HT-29 (cell line): Measurements from ENCODE around the gene KCNJ12. TPM values are rescaled to one million over a fixed set of nuclear protein-coding genes. Genes with fewer than 3 reads are reported as not detected.
"Not testable (repeated sequence)": the region's sequence is repeated elsewhere in the genome, so short reads cannot be mapped to it uniquely, and the experiment has no call there.

Experiments
- DNase-seq: peaks from one replicate; pipeline ENCODE4 v3.0.0-alpha.2; 2015; ENCODE audit warnings: low spot score
- total RNA-seq: library from RNA; depleted of rRNA; stranded (reverse); fragments of >200 nt; shearing (Covaris generic); gene quantifications from 2 replicates; pipeline ENCODE4 v1.2.3, GENCODE V29; 2014

KCNJ12 gene
- total RNA-seq, 1 experiment from 2014 or later: not detected

DNA sequence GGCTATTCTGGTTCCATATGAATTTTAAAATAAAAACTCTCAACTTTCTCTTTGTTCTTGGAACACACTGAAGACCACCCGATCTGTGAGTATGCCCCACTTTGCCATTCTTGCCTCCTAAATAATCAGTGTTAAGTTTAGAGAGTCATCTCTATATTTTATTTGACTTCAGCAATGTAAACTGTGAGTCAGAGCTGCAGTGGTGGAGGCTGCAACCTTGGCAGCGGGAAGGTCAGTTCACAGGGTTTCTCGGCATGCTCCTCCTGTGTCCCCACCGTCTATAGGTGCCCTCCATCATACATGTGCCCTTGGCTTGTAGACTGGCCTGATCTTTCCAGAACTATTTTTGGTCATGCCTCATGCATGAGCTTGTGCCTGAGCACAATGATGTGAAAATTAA, 71.4 kb downstream of the KCNJ12 start:
- DNase-seq: not testable (repeated sequence)

GRCh38 chr17:21449891-21450290, 73.7 kb downstream of the KCNJ12 start:
- not testable (repeated sequence) for DNase-seq

DNA sequence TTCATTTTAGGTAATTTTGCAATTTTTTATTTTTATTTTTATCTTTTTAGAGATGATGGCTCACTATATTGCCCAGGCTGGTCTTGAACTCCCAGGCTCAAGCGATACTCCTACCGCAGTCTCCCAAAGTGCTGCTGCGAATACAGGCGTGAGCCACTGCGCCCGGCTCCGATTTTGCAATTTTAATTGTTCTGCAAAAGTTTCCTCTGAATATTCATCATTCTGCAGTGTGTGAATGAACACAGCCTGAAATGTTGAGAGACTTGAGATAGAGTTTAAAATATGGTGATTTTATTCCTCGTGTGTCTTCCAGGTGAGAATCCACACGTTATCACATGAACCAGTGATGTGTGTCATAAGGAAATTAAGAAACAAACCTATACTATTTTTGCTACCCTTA, 75.8 kb downstream of the KCNJ12 start:
- DNase-seq: no peak

- DNase-seq: no peak
Measured at GRCh38 chr17:21452377-21453143, 76.4 kb downstream of the KCNJ12 start.

- DNase-seq: no peak
Measured at GRCh38 chr17:21453144-21453898, 77.2 kb downstream of the KCNJ12 start.

GRCh38 chr17:21454006-21454405, 77.8 kb downstream of the KCNJ12 start:
- DNase-seq: not testable (repeated sequence)

DNA sequence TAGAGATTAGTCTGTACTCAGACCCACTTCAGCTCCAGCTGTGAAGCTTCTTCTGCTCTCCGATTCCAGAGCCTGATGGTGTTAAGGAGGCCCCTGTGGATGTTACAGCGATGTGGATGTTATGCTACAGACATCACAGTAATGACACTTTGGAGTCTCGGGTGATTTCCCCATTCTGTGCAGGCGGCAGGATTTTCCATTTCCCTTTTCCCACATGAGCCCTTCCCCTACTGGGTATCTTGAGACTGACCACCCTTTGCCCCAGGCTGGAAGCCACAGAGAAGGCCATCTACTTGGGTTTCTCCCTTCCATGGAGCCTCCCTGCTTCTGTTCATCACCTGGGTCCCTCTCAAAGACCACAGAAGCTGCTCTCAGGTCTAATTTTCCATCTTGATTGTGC, 78.3 kb downstream of the KCNJ12 start:
- DNase-seq: no peak

DNA sequence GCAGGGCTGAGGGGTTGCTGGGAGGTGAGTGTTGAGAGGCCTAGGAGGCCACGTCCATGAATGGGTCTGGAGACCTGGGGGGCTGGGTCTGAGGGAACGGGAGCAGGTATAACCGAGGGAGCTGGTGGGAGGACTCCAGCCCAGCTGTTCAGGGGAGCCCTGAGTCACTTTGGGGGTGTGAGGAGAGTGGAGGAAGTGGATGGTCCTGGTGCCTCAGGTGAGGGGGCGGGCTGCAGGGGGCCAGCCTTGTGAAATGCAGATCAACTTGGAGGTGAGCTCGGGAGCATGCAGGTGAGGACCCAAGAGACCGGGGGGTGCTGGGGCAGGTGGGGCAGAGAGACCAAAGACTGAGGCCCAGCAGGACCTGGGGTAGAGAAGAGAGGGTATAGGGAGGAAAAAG, 79.6 kb downstream of the KCNJ12 start:
- DNase-seq: no peak

DNA sequence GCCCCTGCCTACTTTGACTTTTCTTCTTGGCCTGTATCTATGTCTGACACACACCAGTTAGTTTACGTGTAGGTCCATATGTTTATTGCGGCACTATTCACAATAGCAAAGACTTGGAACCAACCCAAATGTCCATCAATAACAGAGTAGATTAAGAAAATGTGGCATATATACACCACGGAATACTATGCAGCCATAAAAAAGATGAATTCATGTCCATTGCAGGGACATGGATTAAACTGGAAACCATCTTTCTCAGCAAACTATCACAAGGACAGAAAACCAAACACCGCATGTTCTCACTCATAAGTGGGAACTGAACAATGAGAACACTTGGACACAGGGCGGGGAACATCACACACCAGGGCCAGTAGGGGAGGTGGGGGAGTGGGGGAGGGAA, 80.3 kb downstream of the KCNJ12 start:
- not testable (repeated sequence) for DNase-seq

- peak; percentile 75 for DNase-seq
Measured at GRCh38 chr17:21457051-21458026, 81.2 kb downstream of the KCNJ12 start.

- no peak for DNase-seq
Measured at GRCh38 chr17:21458054-21458453, 81.9 kb downstream of the KCNJ12 start.

DNA sequence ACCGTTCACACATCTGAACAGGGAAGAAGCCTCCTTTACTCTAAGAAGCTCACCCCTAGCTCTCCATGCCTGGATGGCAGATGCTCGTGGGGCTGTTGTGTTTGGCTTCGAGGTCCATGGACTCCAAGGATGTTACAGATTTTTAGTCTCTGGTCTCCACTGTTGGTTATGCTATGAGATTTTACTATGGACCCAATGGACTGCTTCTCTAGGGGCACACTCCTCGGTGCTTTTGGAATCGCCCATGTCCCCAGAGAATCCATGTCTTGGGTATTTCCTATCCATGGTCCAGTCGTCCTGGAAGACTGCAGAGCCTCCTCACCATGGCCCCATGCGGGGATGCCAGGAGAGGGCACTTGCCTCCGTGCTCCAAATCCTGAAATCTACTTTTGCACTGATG, 83.4 kb downstream of the KCNJ12 start:
- no peak for DNase-seq

GRCh38 chr17:21460358-21460757, 84.2 kb downstream of the KCNJ12 start:
- no peak for DNase-seq

- DNase-seq: no peak
Measured at GRCh38 chr17:21462237-21462636, 86.1 kb downstream of the KCNJ12 start.

GRCh38 chr17:21463204-21463661, 87.1 kb downstream of the KCNJ12 start:
- DNase-seq: no peak

DNA sequence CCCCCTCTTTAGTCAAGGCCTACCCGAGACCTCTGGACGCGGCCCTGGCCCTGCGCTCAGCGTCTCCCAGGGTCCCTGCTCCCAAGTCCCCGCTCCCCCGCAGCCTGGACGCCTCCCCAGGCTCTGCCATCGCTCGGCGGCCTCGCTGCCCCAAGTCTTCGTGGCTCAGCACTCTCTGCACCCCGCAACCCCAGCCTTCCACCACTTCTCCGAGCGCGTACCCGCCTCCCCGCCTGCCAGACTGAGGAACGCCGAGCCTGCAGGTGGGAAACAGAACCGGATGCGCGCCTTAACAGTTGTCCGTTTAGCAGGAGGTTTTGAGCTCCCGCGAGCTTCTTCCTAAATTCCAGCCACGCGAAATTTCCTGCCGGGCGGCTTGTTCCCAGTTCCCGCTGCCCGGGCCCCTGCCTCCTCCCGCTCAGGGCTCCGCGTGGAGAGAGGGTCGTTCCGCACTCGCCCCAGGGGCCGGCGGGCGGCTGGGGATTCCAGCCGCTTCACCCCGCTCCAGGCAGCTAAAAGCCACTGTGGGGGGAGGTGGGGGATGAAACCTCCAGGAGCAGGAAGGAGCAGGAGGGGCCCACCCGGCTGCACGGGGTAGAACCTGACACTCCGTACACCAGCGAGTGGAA, 87.7 kb downstream of the KCNJ12 start:
- DNase-seq: no peak

DNA sequence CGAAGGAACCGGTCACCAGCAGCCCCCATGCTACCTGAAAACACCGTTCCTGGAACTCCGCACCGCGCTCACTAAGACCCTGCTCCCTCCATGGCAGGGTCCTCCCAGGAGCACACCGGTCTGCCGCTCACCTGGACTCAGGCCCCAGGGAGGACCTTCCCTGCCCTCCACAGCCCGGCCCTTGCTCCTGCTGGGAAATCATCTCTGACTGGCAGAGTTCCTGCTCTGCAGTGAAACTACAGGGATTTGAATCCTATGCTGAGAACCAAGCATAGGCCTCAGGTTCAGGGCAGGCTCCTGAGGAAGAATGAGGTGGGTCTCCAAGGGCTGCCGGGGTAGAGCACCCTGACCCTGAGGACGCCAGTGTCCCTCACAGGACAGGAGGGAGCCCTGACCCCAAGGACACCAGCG, 88.5 kb downstream of the KCNJ12 start:
- no peak for DNase-seq

DNA sequence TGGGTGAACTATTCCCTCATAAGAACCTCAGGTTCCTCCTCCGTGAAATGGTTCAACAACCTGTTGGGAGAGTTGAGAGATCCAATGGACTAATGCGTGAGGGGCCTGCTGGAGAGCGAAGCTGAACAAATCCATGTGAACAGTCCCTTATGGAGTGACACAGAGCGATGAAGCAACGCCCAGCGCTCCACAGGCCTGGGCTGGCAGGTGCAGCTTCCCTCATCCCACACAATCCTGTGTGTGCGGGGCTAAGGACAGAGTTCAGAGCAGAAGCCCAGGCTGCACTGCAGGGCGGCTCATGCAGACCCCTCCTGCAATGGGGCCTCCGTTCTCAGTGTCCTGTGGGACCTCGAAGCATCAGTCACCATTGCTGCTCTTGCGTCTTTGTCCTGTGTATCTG, 90.4 kb downstream of the KCNJ12 start:
- DNase-seq: no peak

DNA sequence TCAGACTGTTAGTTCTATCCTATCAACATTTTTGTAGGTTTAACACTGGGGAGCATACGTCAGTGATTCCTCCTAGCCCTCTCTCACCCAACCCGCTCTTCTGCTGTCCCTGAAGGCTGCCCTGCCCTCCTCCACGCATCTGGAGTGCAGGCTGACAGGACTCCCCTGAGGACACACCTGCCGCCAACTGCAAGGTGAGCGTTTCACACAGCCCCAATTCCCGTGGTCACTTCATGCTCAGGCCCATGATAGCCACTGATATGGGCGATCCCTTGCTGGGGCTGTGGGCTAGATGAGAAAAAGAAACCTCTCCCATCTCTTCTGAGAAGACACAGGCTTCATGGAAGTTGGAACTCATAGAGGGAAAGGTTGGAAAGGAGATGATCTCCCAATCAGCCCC, 91.0 kb downstream of the KCNJ12 start:
- DNase-seq: no peak

DNA sequence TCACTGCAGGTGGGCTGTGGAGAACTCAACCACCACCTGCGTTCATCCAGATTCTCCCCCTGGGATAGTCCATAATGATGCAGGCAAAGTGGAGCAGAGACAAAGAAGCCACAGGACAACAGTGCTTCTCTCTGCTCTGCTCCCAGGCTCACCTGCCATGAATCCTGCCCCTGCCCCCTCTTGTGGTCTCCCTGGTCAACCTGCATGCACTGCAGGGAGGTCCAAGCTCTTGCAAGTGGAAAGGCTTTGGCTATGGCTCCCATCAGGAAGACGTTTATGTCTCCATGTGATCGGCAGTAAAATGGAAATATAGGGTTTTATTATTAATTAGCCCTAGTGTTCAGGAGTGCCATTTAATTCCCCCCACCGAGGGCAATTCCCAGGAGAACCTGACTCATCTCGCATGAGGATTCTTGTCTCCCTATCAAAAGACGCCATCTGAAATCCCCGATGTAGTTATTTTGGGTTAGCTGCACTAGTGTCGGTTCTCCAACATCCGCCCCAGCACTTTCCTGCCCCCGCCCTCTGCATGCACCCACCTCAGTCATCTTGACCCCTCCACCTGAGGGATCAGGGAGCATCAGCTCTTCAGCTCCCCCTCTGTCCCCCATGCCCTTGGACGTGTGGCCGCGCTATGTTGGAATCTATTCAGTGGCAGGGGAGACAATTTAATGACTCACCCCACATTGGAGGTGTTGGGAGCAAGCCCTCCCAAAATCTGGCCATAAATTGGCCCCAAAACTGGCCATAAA, 91.8 kb downstream of the KCNJ12 start:
- DNase-seq: no peak
